ENCODE results near the gene CCP110.
"Not testable (repeated sequence)": the region's sequence is repeated elsewhere in the genome, so short reads cannot be mapped to it uniquely, and the experiment has no call there.

CCP110 gene

DNA sequence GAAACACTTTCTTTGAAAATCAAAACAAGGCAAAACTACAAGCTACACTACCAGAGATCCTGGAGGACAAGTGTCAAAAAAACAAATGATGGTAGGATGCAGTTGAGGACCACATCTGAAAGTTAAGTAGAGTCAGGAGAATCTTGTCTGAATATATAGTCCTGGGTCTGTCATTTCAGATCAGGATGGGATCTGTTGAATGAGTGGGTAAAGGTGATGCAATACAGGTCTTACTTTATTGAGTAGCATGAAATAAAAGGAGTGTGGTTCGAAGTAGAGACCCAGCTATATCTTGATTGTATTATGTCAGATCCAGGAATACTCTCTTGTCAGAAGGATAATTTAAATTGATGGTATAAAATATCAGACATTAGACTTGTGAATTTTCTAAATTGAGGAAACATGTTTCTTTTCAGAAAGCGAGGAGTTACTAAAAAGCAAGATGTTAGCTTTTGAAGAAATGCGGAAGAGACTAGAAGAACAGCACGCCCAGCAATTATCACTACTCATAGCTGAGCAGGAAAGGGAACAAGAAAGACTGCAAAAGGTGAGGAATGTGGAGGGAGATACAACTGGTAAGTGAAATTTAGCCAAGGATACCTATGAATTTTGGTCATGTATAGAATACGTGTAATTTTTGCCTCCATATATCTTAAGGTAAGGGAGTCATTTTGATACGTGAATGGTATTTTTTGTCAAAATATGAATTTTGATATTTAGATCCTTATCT lies 16.7 kb downstream of the CCP110 start:
- in situ Hi-C loops (cut with MboI; ENCODE audit: low pct_unique_long_range_greater_than_20kb, low sequenced_read_pairs, unreplicated experiment): no loop called here
- no peak for DNase-seq (ENCODE audit: low spot score)
- TF ChIP-seq, protein P1, sequence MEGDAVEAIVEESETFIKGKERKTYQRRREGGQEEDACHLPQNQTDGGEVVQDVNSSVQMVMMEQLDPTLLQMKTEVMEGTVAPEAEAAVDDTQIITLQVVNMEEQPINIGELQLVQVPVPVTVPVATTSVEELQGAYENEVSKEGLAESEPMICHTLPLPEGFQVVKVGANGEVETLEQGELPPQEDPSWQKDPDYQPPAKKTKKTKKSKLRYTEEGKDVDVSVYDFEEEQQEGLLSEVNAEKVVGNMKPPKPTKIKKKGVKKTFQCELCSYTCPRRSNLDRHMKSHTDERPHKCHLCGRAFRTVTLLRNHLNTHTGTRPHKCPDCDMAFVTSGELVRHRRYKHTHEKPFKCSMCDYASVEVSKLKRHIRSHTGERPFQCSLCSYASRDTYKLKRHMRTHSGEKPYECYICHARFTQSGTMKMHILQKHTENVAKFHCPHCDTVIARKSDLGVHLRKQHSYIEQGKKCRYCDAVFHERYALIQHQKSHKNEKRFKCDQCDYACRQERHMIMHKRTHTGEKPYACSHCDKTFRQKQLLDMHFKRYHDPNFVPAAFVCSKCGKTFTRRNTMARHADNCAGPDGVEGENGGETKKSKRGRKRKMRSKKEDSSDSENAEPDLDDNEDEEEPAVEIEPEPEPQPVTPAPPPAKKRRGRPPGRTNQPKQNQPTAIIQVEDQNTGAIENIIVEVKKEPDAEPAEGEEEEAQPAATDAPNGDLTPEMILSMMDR (IDR thresholded peaks at IDR 0.05; ENCODE audit: extremely low read depth, insufficient read depth, missing control alignments): no peak

DNA sequence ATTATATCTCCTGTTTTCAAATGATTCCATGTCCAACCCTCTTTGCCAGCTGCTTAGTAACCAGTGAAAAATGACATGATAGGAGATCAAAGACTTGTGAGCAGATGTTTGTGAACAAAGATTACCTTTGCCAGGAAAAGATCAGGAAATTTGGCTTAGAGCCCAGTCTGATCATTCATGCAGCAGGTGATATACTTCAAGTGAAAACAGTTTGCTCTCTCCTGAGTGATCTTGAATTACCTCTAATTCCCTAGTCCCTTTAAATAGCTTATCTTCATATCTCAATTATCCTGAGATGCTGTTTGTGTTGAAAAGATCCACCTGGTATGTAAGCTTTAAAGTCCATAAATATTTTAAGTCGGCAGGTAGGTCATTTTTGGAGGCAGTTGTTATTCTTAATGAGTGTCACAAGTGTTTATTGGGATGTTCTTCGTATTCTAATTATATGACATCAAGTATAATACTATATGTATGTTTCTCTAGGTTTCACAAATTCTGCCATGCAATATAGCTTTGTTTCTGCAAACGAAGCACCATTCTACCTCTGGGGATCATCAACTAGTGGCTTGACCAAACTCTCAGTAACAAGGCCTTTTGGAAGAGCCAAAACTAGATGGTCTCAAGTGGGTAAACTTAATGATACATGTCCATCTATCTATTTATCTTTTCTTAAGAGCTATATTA lies 18.5 kb downstream of the CCP110 start:
- no peak for DNase-seq (ENCODE audit: low spot score)
- TF ChIP-seq, protein P1 (IDR thresholded peaks at IDR 0.05; ENCODE audit: extremely low read depth, insufficient read depth, missing control alignments): no peak
- in situ Hi-C loops (cut with MboI; ENCODE audit: low pct_unique_long_range_greater_than_20kb, low sequenced_read_pairs, unreplicated experiment): no loop called here

DNA sequence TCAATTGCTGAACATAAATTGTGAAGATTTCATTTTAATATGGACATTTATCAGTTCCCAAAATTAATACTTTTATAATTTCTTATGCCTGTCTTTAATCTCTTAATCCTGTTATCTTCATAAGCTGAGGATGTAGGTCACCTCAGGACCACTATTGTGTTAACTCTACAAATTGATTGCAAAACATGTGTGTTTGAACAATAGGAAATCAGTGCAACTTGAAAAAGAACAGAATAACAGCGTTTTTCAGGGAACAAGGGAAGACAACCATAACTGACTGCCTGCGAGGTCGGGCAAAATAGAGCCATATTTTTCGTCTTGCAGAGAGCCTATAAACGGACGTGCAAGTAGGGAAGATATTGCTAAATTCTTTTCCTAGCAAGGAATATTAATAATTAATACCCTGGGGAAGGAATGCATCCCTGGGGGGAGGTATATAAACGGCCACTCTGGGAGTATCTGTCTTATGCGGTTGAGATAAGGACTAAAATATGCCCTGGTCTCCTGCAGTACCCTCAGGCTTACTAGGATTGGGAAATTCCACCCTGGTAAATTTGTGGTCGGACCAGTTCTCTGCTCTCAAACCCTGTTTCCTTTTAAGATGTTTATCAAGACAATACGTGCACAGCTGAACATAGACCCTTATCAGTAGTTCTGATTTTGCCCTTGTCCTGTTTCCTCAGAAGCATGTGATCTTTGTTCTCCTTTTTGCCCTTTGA lies 19.7 kb downstream of the CCP110 start:
- in situ Hi-C loops (cut with MboI; ENCODE audit: low pct_unique_long_range_greater_than_20kb, low sequenced_read_pairs, unreplicated experiment); DNase-seq (ENCODE audit: low spot score): not testable (repeated sequence)

DNA sequence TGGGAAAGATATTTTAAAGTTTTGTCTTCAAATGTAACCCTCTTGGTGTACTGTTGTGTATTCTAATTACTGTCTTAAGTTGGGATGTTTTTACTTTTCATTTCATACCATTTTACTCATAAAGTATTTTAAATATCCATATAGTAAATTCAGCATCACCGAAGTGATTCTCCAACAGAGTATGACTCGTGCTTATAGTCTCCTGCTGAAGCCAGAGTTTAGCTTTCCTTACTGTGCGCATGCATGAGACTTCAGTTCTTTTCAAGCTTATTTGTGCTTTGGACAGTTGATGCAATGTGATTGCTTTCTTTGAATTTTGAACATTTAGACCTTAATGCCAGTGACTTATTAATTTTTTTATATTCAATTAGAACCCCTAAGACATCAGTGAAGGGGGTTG lies 24.4 kb downstream of the CCP110 start:
- TF ChIP-seq, protein P1 (IDR thresholded peaks at IDR 0.05; ENCODE audit: extremely low read depth, insufficient read depth, missing control alignments): no peak
- in situ Hi-C loops (cut with MboI; ENCODE audit: low pct_unique_long_range_greater_than_20kb, low sequenced_read_pairs, unreplicated experiment): no loop called here

DNA sequence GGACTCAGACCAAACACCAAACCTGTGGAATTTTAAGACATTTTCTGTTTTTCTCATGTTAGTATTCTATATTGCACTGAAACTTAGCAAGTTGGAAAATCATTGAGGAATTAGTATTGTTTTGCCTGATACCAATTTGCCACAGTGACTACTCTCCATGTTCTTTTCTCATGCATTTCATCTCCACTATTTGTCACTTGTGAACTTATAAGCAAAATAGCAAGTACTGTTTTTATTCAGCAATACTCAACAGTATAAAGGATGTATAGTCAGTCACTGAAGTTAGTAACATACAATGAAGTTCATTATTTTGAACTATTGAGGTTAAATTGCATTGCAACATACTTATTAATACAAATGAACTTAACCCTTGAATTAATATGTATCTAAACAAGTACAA lies 25.9 kb downstream of the CCP110 start:
- TF ChIP-seq, protein P1 (IDR thresholded peaks at IDR 0.05; ENCODE audit: extremely low read depth, insufficient read depth, missing control alignments): no peak
- in situ Hi-C loops (cut with MboI; ENCODE audit: low pct_unique_long_range_greater_than_20kb, low sequenced_read_pairs, unreplicated experiment): no loop called here
- DNase-seq (ENCODE audit: low spot score): no peak

More for the DNA sequence above, 24.4 kb downstream of the CCP110 start:
- no peak for DNase-seq (ENCODE audit: low spot score)

DNA sequence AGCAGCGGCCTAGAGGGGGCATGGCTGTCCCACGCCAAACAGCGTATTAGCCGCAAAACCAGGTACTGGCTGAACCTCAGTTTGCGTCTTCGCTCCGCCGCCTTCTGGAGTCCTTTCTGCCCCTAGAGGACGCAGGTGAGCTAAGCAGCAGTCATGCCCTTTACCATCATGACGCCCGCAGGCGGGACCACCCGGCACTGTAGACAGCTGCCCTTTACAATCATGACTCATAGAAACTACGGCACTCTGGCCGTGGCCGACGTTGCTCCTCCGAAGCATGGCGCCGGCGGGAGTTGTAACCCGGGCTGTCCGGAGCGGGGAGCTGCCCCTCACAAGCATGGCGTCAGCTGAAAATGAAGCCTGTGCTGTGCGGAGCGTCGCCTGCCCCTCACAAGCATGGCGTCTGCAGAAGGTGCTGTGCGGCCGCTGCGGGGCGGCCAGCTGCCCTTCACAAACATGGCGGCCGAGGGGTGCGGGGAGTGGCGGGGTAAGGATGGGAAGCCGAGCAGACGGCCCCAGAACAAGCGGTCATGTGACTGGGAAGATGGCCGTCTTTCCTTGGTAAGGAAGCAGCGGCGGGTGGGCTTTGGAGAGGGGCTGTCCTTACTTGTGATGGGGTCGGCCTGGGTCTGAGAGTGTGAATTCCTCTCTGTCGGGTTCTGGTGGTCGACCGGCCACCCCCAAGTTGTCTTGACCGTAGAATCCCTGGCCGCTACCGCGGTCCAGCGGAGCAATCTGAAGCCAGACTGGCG lies 31.6 kb downstream of the CCP110 start, which contains the start of gene VPS35L:
TSS of gene VPS35L (plus strand) at position 518 of the 752 bp plus-strand sequence. CDS start at position 545, 27 bp downstream.
- TF ChIP-seq, protein P1 (IDR thresholded peaks at IDR 0.05; ENCODE audit: extremely low read depth, insufficient read depth, missing control alignments): peak; percentile 77
- in situ Hi-C loops (cut with MboI; ENCODE audit: low pct_unique_long_range_greater_than_20kb, low sequenced_read_pairs, unreplicated experiment): no loop called here
- DNase-seq (ENCODE audit: low spot score): peak; percentile 90

All from GM13977 (cell line).